ENCODE data around the gene PLXDC1. TPM values are rescaled to one million over a fixed set of nuclear protein-coding genes. Genes with fewer than 3 reads are reported as not detected.

PLXDC1 gene
- total and polyA plus RNA-seq, 2 of the 8 experiments (the other 6 are each of a cell fraction or from before 2014, with no cell fraction given): 4.1 to 14.6 TPM

- TF ChIP-seq CHD7 (IDR thresholded peaks at IDR 0.05; ENCODE audit: insufficient replicate concordance, low read length) (no peak), HDAC2 (IDR thresholded peaks at IDR 0.05; ENCODE audit: borderline replicate concordance in 1 of 2, low read depth in 2 of 2, low read length in 2 of 2) (no peak), RAD21 (IDR thresholded peaks at IDR 0.05 in 1 of 2, conservative IDR thresholded peaks at IDR 0.05 in 1 of 2; ENCODE audit: low read depth in 2 of 2, low read length in 2 of 2) (no peak), ZNF274 (IDR thresholded peaks at IDR 0.05; ENCODE audit: borderline replicate concordance, extremely low read depth, low read length) (no peak), CREB1 (IDR thresholded peaks at IDR 0.05) (no peak), BCL11A (IDR thresholded peaks at IDR 0.05; ENCODE audit: low read depth in 2 of 2, low read length in 2 of 2) (no peak), CEBPB (IDR thresholded peaks at IDR 0.05; ENCODE audit: low read depth, low read length) (no peak), MAFK (IDR thresholded peaks at IDR 0.05; ENCODE audit: low read depth, low read length) (no peak), EP300 (IDR thresholded peaks at IDR 0.05; ENCODE audit: borderline replicate concordance in 1 of 2, low read depth in 2 of 2, low read length in 2 of 2) (no peak)
These were observed 35.2 kb downstream of the PLXDC1 start (continued) for GRCh38 chr17:39116224-39116623.

Measured in H1 (cell line).